K562 (cell line): ENCODE data around the gene STUM. TPM values are rescaled to one million over a fixed set of nuclear protein-coding genes. Genes with fewer than 3 reads are reported as not detected.

Experiments used
- ATAC-seq: fragments of 200-7000 bp; cut with Tn5 transposase; 3 replicates; pipeline ENCODE4 v1.9.1; 2020; ENCODE audit warnings: moderate library complexity
- BruUV-seq: library from RNA; stranded (reverse); fragments of 400-500 nt; replicated peaks from 2 replicates; lab custom pipeline; 2021; lab: Mats Ljungman, UMichigan
- CTCF ChIA-PET: fragments of 300-600 bp; formaldehyde crosslinking; extraction: SDS; loops from one replicate; lab custom pipeline; 2021; ENCODE audit warnings: low intra/inter-chr PET ratio; lab: Yijun Ruan, JAX
- POLR2A ChIA-PET: fragments of 300-600, 350-650 bp; sonication (Branson Sonifier 250); formaldehyde crosslinking; extraction: SDS; loops from one replicate; lab custom pipeline; 2021; ENCODE audit warnings: antibody characterized with exemption, inconsistent platforms; lab: Yijun Ruan, JAX
- DNase-seq, 4 experiments: peaks; one replicate each; pipeline versions ENCODE4 v3.0.0 to v3.0.0-alpha.2; 2011 to 2018; ENCODE audit warnings: low spot score in 3 of 4, mixed read lengths in 3 of 4; ENCODE audit errors: extremely low read depth in 1 of 4
- FAIRE-seq: peaks from 2 replicates; lab custom pipeline; 2011; peaks lifted over from hg19 to GRCh38; lab: Jason Lieb, UNC
- H2AFZ ChIP-seq: 2 replicates; pipeline ENCODE4 v1.6.0; 2011; ENCODE audit warnings: low read depth, low read length, control low read depth, inconsistent platforms
- H3K27ac ChIP-seq: fragments of 200-600 bp; 3 replicates; pipeline ENCODE4 v1.8.0; 2011; ENCODE audit warnings: low read depth, mild to moderate bottlenecking, control low read depth, inconsistent platforms, low read length, moderate library complexity, mixed read lengths; ENCODE audit errors: extremely low read depth
- H3K27me3 ChIP-seq, 2 experiments: fragments of 300-600 bp in 1 of 2; 2 replicates in 1 of 2; 3 replicates in 1 of 2; pipeline versions ENCODE4 v1.6.0 to v1.8.0; 2011; ENCODE audit warnings: inconsistent platforms in 2 of 2, low read length in 2 of 2, mild to moderate bottlenecking in 1 of 2, mixed read lengths in 1 of 2, moderate library complexity in 1 of 2; ENCODE audit not compliant: control insufficient read depth in 2 of 2, insufficient read depth in 2 of 2
- H3K36me3 ChIP-seq: fragments of 300-600 bp; 3 replicates; pipeline ENCODE4 v1.8.0; 2011; ENCODE audit warnings: mild to moderate bottlenecking, low read length, inconsistent platforms; ENCODE audit not compliant: control insufficient read depth, insufficient read depth
- H3K4me1 ChIP-seq, 2 experiments: fragments of 200-600 bp in 1 of 2; replicated peaks in 1 of 2; 2 replicates in 1 of 2; 3 replicates in 1 of 2; pipeline versions ENCODE4 v1.5.1 to v1.8.0; 2011; ENCODE audit warnings: inconsistent platforms in 2 of 2, low read length in 2 of 2, mild to moderate bottlenecking in 1 of 2, mixed read lengths in 1 of 2, moderate library complexity in 1 of 2; ENCODE audit not compliant: control insufficient read depth in 2 of 2, insufficient read depth in 2 of 2
- H3K4me2 ChIP-seq: 2 replicates; pipeline ENCODE4 v1.6.1; 2011; ENCODE audit warnings: low read length, control low read depth, inconsistent platforms, mixed read lengths; ENCODE audit not compliant: insufficient read depth
- H3K4me3 ChIP-seq: fragments of 200-600 bp; sonication (generic), shearing (Covaris generic); 2 replicates; pipeline ENCODE4 v1.5.1; 2016; ENCODE audit warnings: control low read depth, inconsistent platforms
- H3K79me2 ChIP-seq: fragments of 200-600 bp; 3 replicates; pipeline ENCODE4 v1.8.0; 2011; ENCODE audit warnings: low read length, inconsistent platforms; ENCODE audit not compliant: control insufficient read depth, insufficient read depth
- H3K9ac ChIP-seq, 2 experiments: 2 replicates each; pipeline versions ENCODE4 v1.6.0 to v1.6.1; 2011; ENCODE audit warnings: low read depth in 2 of 2, low read length in 2 of 2, control low read depth in 1 of 2, inconsistent platforms in 1 of 2, mild to moderate bottlenecking in 1 of 2, mixed read lengths in 1 of 2; ENCODE audit not compliant: insufficient read depth in 1 of 2
- H3K9me1 ChIP-seq: one replicate; pipeline ENCODE4 v1.6.0; 2011; ENCODE audit warnings: inconsistent platforms, mild to moderate bottlenecking, low read length, moderate library complexity; ENCODE audit not compliant: control insufficient read depth, insufficient read depth
- H3K9me3 ChIP-seq: replicated peaks from 2 replicates; pipeline ENCODE4 v1.5.1; 2011; ENCODE audit warnings: low read depth, low read length, inconsistent platforms; ENCODE audit not compliant: control insufficient read depth, insufficient read depth
- H4K20me1 ChIP-seq: replicated peaks from 2 replicates; pipeline ENCODE4 v1.6.1; 2011; ENCODE audit warnings: low read length, inconsistent platforms, mixed read lengths; ENCODE audit not compliant: control insufficient read depth, insufficient read depth
- ADNP ChIP-seq: fragments of 200-800 bp; sonication (Bioruptor generic); IDR thresholded peaks from 2 replicates; pipeline ENCODE4 v1.6.1; 2016; ENCODE audit warnings: missing genetic modification characterization, missing compliant biosample characterization
- BHLHE40 ChIP-seq: IDR thresholded peaks from 2 replicates; pipeline ENCODE4 v1.6.1; 2011; ENCODE audit warnings: low read length, improper control_type of control experiment
- E2F3 ChIP-seq: fragments of 250-450 bp; sonication (Bioruptor Pico); IDR thresholded peaks from 2 replicates; pipeline ENCODE4 v1.4.0; 2020; ENCODE audit warnings: mild to moderate bottlenecking
- ETS2 ChIP-seq: IDR thresholded peaks from 2 replicates; pipeline ENCODE4 v1.6.1; 2016; ENCODE audit warnings: borderline replicate concordance, missing genetic modification characterization, mild to moderate bottlenecking, moderate library complexity, missing compliant biosample characterization; ENCODE audit not compliant: poor library complexity, severe bottlenecking
- ETV1 ChIP-seq: fragments of 450-650 bp; conservative IDR thresholded peaks from 2 replicates; pipeline ENCODE4 v1.6.1; 2016; ENCODE audit warnings: missing genetic modification characterization, control low read depth, low read depth, missing compliant biosample characterization
- POLR3A ChIP-seq: IDR thresholded peaks from 2 replicates; pipeline ENCODE4 v1.6.1; 2011; ENCODE audit warnings: borderline replicate concordance, mild to moderate bottlenecking, moderate library complexity; ENCODE audit not compliant: insufficient read length, insufficient read depth; ENCODE audit errors: extremely low read depth
- RFX7 ChIP-seq: fragments of 250-450 bp; sonication (Bioruptor Pico); IDR thresholded peaks from 2 replicates; pipeline ENCODE4 v1.5.1; 2021; ENCODE audit warnings: mild to moderate bottlenecking
- SAFB ChIP-seq: fragments of 200-400 bp; formaldehyde crosslinking; IDR thresholded peaks from 2 replicates; pipeline ENCODE4 v1.6.1; 2017; ENCODE audit warnings: low read depth, low read length, borderline replicate concordance
- SPI1 ChIP-seq: IDR thresholded peaks from 2 replicates; pipeline ENCODE4 v1.6.1; 2011; ENCODE audit warnings: low read depth, low read length, control low read depth, borderline replicate concordance
- TAF9B ChIP-seq: fragments of 450-650 bp; IDR thresholded peaks from 2 replicates; pipeline ENCODE4 v1.6.1; 2018; ENCODE audit warnings: mild to moderate bottlenecking; ENCODE audit not compliant: partially characterized antibody
- ZC3H11A ChIP-seq: IDR thresholded peaks from 2 replicates; pipeline ENCODE4 v1.6.1; 2012; ENCODE audit warnings: low read depth, low read length, improper control_type of control experiment
- ZSCAN32 ChIP-seq: fragments of 450-650 bp; formaldehyde crosslinking; IDR thresholded peaks from 2 replicates; pipeline ENCODE4 v1.4.0; 2020; ENCODE audit warnings: mild to moderate bottlenecking, moderate library complexity
- WGBS: fragments of 100-300 bp; shearing (Covaris generic); methylation state at CpG from one replicate; pipeline ENCODE4 v1.1.6; 2016; ENCODE audit warnings: low coverage, mixed read lengths; ENCODE audit not compliant: insufficient coverage; ENCODE audit errors: missing lambda C conversion rate; 5-methylcytosine and 5-hydroxymethylcytosine counted together
- in situ Hi-C: fragments of 300-500 bp; cut with MboI; formaldehyde crosslinking; loops from 4 replicates; pipeline ENCODE4 v1.15.0; 2018; ENCODE audit warnings: inconsistent platforms, mixed read lengths
- intact Hi-C: fragments of 100-400 bp; cut with micrococcal nuclease; formaldehyde crosslinking; loops from 2 replicates; pipeline ENCODE4 v1.14.2; 2022
- polyA plus RNA-seq, 8 experiments: library from polyadenylated mRNA; depleted of rRNA in 4 of 8; stranded (reverse) in 5 of 8; unstranded in 3 of 8; fragments of >200 nt; fragmentation: Nextera tagmentation in 2 of 8; fragmentation: Illumina TruSeq in 1 of 8; extraction: Ambion mirVana in 2 of 8; extraction: Trizol in 1 of 8; gene quantifications; 2 replicates each; pipeline versions ENCODE4 v1.2.1 to v1.2.3, GENCODE V29; 2011 to 2014; ENCODE audit warnings: inconsistent platforms in 1 of 8, missing spikeins in 1 of 8
- total RNA-seq, 7 experiments: library from RNA; depleted of rRNA in 6 of 7; stranded (reverse); fragments of >200 nt in 6 of 7; fragmentation: Illumina TruSeq in 2 of 7; extraction: Trizol in 2 of 7; gene quantifications; 2 replicates each; pipeline versions ENCODE4 v1.2.1 to v1.2.3, GENCODE V29; 2011 to 2021; ENCODE audit warnings: low replicate concordance in 1 of 7

Gene STUM
- total and polyA plus RNA-seq, 9 of the 15 experiments (the other 6 are each of a cell fraction or from before 2014, with no cell fraction given): not detected

DNA sequence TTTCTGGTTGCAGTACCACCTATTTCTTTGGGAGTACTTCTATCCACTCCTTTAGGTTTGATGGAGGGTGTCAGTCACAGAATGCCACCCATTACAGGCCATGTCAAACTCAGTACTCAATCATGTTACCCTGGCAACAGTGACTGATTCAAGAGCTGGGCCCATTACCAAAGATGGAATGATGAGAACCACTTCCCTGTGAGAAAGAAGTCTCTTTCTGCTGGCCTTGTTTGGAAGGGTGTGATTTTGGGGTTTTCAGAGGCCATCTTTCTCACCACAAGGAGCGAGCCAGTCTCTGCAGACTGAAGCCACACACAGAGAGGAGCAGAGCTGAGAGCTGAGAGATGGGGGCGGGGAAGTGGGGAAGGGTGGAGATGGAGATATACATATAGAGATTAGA, 13.9 kb upstream of the STUM start:
- no peaks in the 10 kb centered on the region for H3K9me1 ChIP-seq
- no peak overlapping the region for H3K27ac ChIP-seq
- H3K4me3 ChIP-seq: no peak overlapping the region
- CTCF ChIA-PET: no interaction called here
- no peaks in the 10 kb centered on the region for H3K79me2 ChIP-seq
- in situ Hi-C loops: no loop called here
- no peak for ATAC-seq
- H3K36me3 ChIP-seq: no peaks in the 10 kb centered on the region
- H3K4me1 ChIP-seq: no peaks in the 10 kb centered on the region
- intact Hi-C loops: no loop called here
- WGBS: 0% methylated on average over 2 of the region's 2 CpGs
- FAIRE-seq: no peak
- no peak overlapping the region for H2AFZ ChIP-seq
- H3K9me3 ChIP-seq: no peaks in the 10 kb centered on the region
- POLR2A ChIA-PET: interaction anchor here (0.6 to 1.5 kb wide), 2 partner anchors 10 to 94 kb away, joined by 3 to 5 read pairs; no protein-coding TSS in a partner anchor
- no TSS peak for BruUV-seq
- no peak overlapping the region for H3K4me2 ChIP-seq
- H4K20me1 ChIP-seq: no peaks in the 10 kb centered on the region
- no peak for TF ChIP-seq BHLHE40
- no peak for TF ChIP-seq SAFB
- TF ChIP-seq, all 486 proteins: peak for 0
- DNase-seq: no peak
- Histone ChIP-seq H3K9ac (no peak overlapping the region), H3K27me3 (peaks cover 51 to 68% of the 10 kb centered on the region in 2 experiments)

DNA sequence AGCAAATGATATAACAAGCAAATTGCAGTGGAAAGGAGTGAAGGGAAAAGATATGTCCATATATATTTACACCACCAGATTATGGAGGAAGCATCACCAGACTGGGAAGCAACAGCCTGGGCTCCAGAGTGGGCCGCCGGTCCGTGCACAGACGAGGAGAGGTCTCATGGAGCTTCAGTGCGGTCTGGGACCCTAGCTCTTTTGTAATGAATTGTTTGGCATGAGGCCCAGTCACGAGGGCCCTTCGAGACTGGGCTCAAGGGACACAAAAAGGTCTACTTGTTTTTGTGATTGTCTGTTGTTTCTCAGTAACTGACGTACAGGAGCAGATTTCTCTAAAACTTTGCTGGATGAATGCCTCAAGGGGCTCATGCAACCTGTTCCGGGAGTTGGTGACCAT, 12.9 kb upstream of the STUM start:
- no TSS peak for BruUV-seq
- WGBS: 1% methylated on average over 9 of the region's 9 CpGs
- POLR2A ChIA-PET: interaction anchor here (1.5 kb wide), 1 partner anchor 9 kb away, joined by 5 read pairs; no protein-coding TSS in a partner anchor
- H4K20me1 ChIP-seq: no peaks in the 10 kb centered on the region
- no peak overlapping the region for H3K4me2 ChIP-seq
- ATAC-seq: no peak
- no peak overlapping the region for H3K4me3 ChIP-seq
- peaks cover 52 to 63% of the 10 kb centered on the region in 2 experiments for H3K27me3 ChIP-seq
- no peaks in the 10 kb centered on the region for H3K9me1 ChIP-seq
- no peak for DNase-seq
- H2AFZ ChIP-seq: no peak overlapping the region
- intact Hi-C loops (no loop called here), in situ Hi-C loops (no loop called here)
- no peak overlapping the region for H3K27ac ChIP-seq
- H3K9ac ChIP-seq: no peak overlapping the region
- no peak for FAIRE-seq
- no peaks in the 10 kb centered on the region for H3K9me3 ChIP-seq
- no peaks in the 10 kb centered on the region for H3K36me3 ChIP-seq
- CTCF ChIA-PET: no interaction called here
- H3K4me1 ChIP-seq: no peaks in the 10 kb centered on the region
- H3K79me2 ChIP-seq: no peaks in the 10 kb centered on the region
- TF ChIP-seq ZSCAN32 (CRISPR knock-in tag): no peak
- TF ChIP-seq ZC3H11A: no peak
- TF ChIP-seq E2F3 (CRISPR knock-in tag): no peak
- no peak for TF ChIP-seq SPI1
- no peak for TF ChIP-seq POLR3A
- no peak for TF ChIP-seq RFX7 (CRISPR knock-in tag)
- TF ChIP-seq TAF9B: no peak
- TF ChIP-seq ETV1 (tag): no peak
- TF ChIP-seq ETS2 (tag): no peak
- TF ChIP-seq ADNP: no peak
